Iris pigment epithelial cell (primary cell): ENCODE measurements around the gene PTPRT.

Experiments
- DNase-seq: peaks from one replicate; pipeline ENCODE4 v3.0.0-alpha.2; 2011; ENCODE audit warnings: low read depth

The PTPRT gene

GRCh38 chr20:42795111-42795695, 394.5 kb downstream of the PTPRT start:
- no peak for DNase-seq

- no peak for DNase-seq
Observed at GRCh38 chr20:42792052-42792451, 397.7 kb downstream of the PTPRT start.

- no peak for DNase-seq
Observed at GRCh38 chr20:42790111-42790510, 399.6 kb downstream of the PTPRT start.

GRCh38 chr20:42788707-42789106, 401.0 kb downstream of the PTPRT start:
- no peak for DNase-seq

GRCh38 chr20:42785041-42785440, 404.7 kb downstream of the PTPRT start:
- DNase-seq, result no peak

- no peak for DNase-seq
Observed at GRCh38 chr20:42779216-42779615, 410.5 kb downstream of the PTPRT start.

GRCh38 chr20:42775866-42776265, 413.8 kb downstream of the PTPRT start:
- DNase-seq, result no peak

- no peak for DNase-seq
Observed at GRCh38 chr20:42775037-42775436, 414.7 kb downstream of the PTPRT start.

- no peak for DNase-seq
Observed at GRCh38 chr20:42763015-42763414, 426.7 kb downstream of the PTPRT start.

- DNase-seq, result no peak
Observed at GRCh38 chr20:42756991-42757390, 432.7 kb downstream of the PTPRT start.

- DNase-seq, result no peak
Observed at GRCh38 chr20:42754706-42755105, 435.0 kb downstream of the PTPRT start.

GRCh38 chr20:42752620-42753019, 437.1 kb downstream of the PTPRT start:
- DNase-seq, result no peak

GRCh38 chr20:42749556-42749955, 440.1 kb downstream of the PTPRT start:
- DNase-seq, result no peak

- DNase-seq, result no peak
Observed at GRCh38 chr20:42747765-42748411, 441.8 kb downstream of the PTPRT start.

- no peak for DNase-seq
Observed at GRCh38 chr20:42744756-42745465, 444.8 kb downstream of the PTPRT start.

- no peak for DNase-seq
Observed at GRCh38 chr20:42742926-42743325, 446.8 kb downstream of the PTPRT start.

- DNase-seq, result no peak
Observed at GRCh38 chr20:42741906-42742305, 447.8 kb downstream of the PTPRT start.

GRCh38 chr20:42740226-42740870, 449.4 kb downstream of the PTPRT start:
- no peak for DNase-seq

GRCh38 chr20:42739683-42740082, 450.0 kb downstream of the PTPRT start:
- no peak for DNase-seq

GRCh38 chr20:42735539-42735938, 454.2 kb downstream of the PTPRT start:
- no peak for DNase-seq

GRCh38 chr20:42734660-42735368, 454.9 kb downstream of the PTPRT start:
- no peak for DNase-seq

GRCh38 chr20:42721923-42722322, 467.8 kb downstream of the PTPRT start:
- DNase-seq, result no peak
